GM15510 (cell line): ENCODE data around the gene PTPRD.

Source experiments
- POLR2A ChIP-seq: IDR thresholded peaks from 3 replicates; pipeline ENCODE4 v1.6.1; 2011; ENCODE audit warnings: borderline replicate concordance; ENCODE audit not compliant: insufficient read length; ENCODE audit errors: extremely low read depth

PTPRD gene

GRCh38 chr9:9231946-9232345 lies 1380.9 kb downstream of the PTPRD start:
- no peak for TF ChIP-seq POLR2A

GRCh38 chr9:9229269-9229668 lies 1383.5 kb downstream of the PTPRD start:
- no peak for TF ChIP-seq POLR2A

- TF ChIP-seq POLR2A: no peak
Measured at GRCh38 chr9:9223175-9223574, 1389.6 kb downstream of the PTPRD start.

GRCh38 chr9:9222730-9223129 lies 1390.1 kb downstream of the PTPRD start:
- TF ChIP-seq POLR2A: no peak

- no peak for TF ChIP-seq POLR2A
Measured at GRCh38 chr9:9216934-9217333, 1395.9 kb downstream of the PTPRD start.

GRCh38 chr9:9215050-9215449 lies 1397.8 kb downstream of the PTPRD start:
- TF ChIP-seq POLR2A: no peak

- TF ChIP-seq POLR2A: no peak
Measured at GRCh38 chr9:9214066-9214465, 1398.7 kb downstream of the PTPRD start.

- TF ChIP-seq POLR2A: no peak
Measured at GRCh38 chr9:9212963-9213362, 1399.8 kb downstream of the PTPRD start.

GRCh38 chr9:9202276-9202675 lies 1410.5 kb downstream of the PTPRD start:
- TF ChIP-seq POLR2A: no peak

GRCh38 chr9:9186086-9186485 lies 1426.7 kb downstream of the PTPRD start:
- no peak for TF ChIP-seq POLR2A

- no peak for TF ChIP-seq POLR2A
Measured at GRCh38 chr9:9182431-9182830, 1430.4 kb downstream of the PTPRD start.

GRCh38 chr9:9177081-9177480 lies 1435.7 kb downstream of the PTPRD start:
- TF ChIP-seq POLR2A: no peak

GRCh38 chr9:9174358-9174757 lies 1438.4 kb downstream of the PTPRD start:
- no peak for TF ChIP-seq POLR2A

GRCh38 chr9:9173264-9173663 lies 1439.5 kb downstream of the PTPRD start:
- no peak for TF ChIP-seq POLR2A

GRCh38 chr9:9170439-9171134 lies 1442.2 kb downstream of the PTPRD start:
- TF ChIP-seq POLR2A: no peak

- no peak for TF ChIP-seq POLR2A
Measured at GRCh38 chr9:9142001-9142400, 1470.8 kb downstream of the PTPRD start.

GRCh38 chr9:9133526-9133925 lies 1479.3 kb downstream of the PTPRD start:
- TF ChIP-seq POLR2A: no peak
